Measurements from ENCODE around the gene H2AZ2. TPM values are rescaled to one million over a fixed set of nuclear protein-coding genes. Genes with fewer than 3 reads are reported as not detected.

H2AZ2 gene
- total RNA-seq, 1 donor, result 93.7 TPM

GRCh38 chr7:44797329-44798258 is 50.3 kb downstream of the H2AZ2 start:
- H3K4me3 ChIP-seq (ENCODE audit: insufficient read depth, low read length), result peak overlapping the region; percentile 99
- H3K9me3 ChIP-seq (ENCODE audit: low read depth, low read length), result no peaks in the 10 kb centered on the region
- H2AFZ ChIP-seq (ENCODE audit: low read length), result peak overlapping the region; percentile 78
- peaks cover 20% of the 10 kb centered on the region for H3K4me1 ChIP-seq (ENCODE audit: insufficient read depth, low read length)
- no peaks in the 10 kb centered on the region for H3K27me3 ChIP-seq (ENCODE audit: insufficient read depth, low read length)
- DNase-seq (ENCODE audit: insufficient read length, low spot score, missing footprints), result peak; percentile 86
- H4K20me1 ChIP-seq (ENCODE audit: insufficient read depth, low read length), result peaks cover 43% of the 10 kb centered on the region
- peak overlapping the region; percentile 98 for H3K27ac ChIP-seq (ENCODE audit: low read depth, low read length)
- peak overlapping the region; percentile 92 for H3K4me2 ChIP-seq (ENCODE audit: insufficient read depth, low read length)
- H3K36me3 ChIP-seq (ENCODE audit: insufficient read depth, low read length), result peaks cover 39% of the 10 kb centered on the region
- TF ChIP-seq, protein P1, sequence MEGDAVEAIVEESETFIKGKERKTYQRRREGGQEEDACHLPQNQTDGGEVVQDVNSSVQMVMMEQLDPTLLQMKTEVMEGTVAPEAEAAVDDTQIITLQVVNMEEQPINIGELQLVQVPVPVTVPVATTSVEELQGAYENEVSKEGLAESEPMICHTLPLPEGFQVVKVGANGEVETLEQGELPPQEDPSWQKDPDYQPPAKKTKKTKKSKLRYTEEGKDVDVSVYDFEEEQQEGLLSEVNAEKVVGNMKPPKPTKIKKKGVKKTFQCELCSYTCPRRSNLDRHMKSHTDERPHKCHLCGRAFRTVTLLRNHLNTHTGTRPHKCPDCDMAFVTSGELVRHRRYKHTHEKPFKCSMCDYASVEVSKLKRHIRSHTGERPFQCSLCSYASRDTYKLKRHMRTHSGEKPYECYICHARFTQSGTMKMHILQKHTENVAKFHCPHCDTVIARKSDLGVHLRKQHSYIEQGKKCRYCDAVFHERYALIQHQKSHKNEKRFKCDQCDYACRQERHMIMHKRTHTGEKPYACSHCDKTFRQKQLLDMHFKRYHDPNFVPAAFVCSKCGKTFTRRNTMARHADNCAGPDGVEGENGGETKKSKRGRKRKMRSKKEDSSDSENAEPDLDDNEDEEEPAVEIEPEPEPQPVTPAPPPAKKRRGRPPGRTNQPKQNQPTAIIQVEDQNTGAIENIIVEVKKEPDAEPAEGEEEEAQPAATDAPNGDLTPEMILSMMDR (IDR thresholded peaks at IDR 0.05; ENCODE audit: extremely low read depth, low read depth, low read length), result peak; percentile 40
- H3K79me2 ChIP-seq (ENCODE audit: insufficient read depth, low read length), result peaks cover 44% of the 10 kb centered on the region

DNA sequence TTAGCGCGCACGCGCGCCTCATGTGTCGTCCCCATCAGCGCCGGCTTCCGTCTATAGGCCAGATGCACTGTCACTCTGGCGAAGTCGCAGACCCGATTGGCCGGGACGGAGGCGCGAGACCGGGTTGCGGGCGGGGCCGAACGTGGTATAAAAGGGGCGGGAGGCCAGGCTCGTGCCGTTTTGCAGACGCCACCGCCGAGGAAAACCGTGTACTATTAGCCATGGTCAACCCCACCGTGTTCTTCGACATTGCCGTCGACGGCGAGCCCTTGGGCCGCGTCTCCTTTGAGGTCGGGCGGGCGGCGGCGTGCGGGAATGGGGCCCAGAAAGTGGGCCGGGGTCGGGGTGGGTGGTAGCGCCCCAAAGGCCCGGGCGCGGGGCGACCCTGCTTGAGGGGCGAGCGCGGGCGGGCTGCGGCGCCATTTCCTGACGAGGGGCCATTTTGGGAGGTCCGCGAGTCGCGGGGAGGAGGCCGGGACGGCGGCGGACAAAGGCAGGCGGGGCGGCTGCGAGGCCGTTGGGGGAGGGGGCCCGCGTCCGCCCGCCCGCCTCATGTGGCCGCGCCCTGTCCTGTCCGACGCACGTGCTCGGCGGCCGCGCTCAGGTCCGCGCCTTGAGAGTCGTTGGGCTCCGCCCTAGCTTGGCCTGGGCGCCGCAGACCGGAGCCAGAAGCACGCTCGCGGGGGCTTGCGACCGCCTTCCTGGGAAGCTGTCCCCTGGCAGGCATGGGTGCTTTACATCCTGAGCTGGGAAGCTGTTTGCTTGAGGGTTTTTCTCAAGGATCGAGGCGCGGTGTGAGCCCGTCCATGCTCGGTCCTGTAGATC is 51.2 kb downstream of the H2AZ2 start, which contains the start of gene PPIA:
Gene PPIA (plus strand): TSS at position 178 of the 825 bp plus-strand sequence. CDS start 44 bp downstream, at position 222.
- H3K36me3 ChIP-seq (ENCODE audit: insufficient read depth, low read length), result peaks cover 30% of the 10 kb centered on the region

DNA sequence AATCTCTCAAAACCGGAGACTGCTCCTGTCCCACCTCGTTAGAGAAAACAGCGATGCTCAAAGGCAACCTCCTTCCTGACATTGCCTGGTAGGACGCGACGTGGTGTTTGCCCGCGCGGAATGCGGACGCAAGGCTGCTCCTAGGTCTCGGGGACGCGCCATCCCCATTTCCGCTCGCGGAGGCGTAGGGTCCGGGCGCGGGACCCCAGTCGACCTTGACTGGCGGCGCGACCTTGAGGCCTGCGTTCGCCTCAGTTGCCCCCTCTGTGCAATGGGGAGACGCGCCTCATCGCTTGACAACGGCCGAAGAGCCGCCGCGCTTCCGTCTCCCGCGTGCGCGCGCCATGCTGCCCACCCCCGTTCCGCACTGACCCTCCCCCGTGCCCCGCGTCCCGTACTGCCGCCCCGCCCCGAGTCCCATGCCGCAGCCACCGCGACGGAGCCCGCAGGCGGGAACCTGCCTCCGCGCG is 51.8 kb downstream of the H2AZ2 start:
- Histone ChIP-seq H3K36me3 (ENCODE audit: insufficient read depth, low read length) (peaks cover 25% of the 10 kb centered on the region), H3K4me1 (ENCODE audit: insufficient read depth, low read length) (peaks cover 24% of the 10 kb centered on the region), H4K20me1 (ENCODE audit: insufficient read depth, low read length) (peaks cover 37% of the 10 kb centered on the region), H2AFZ (ENCODE audit: low read length) (peak overlapping the region; percentile 93), H3K9me3 (ENCODE audit: low read depth, low read length) (no peaks in the 10 kb centered on the region), H3K27ac (ENCODE audit: low read depth, low read length) (peak overlapping the region; percentile 52), H3K27me3 (ENCODE audit: insufficient read depth, low read length) (no peaks in the 10 kb centered on the region), H3K4me2 (ENCODE audit: insufficient read depth, low read length) (peak overlapping the region; percentile 95), H3K79me2 (ENCODE audit: insufficient read depth, low read length) (peaks cover 44% of the 10 kb centered on the region), H3K4me3 (ENCODE audit: insufficient read depth, low read length) (peak overlapping the region; percentile 99)
- TF ChIP-seq, protein P1 (IDR thresholded peaks at IDR 0.05; ENCODE audit: extremely low read depth, low read depth, low read length), result no peak
- DNase-seq (ENCODE audit: insufficient read length, low spot score, missing footprints), result peak; percentile 88

More for the DNA sequence above, 51.2 kb downstream of the H2AZ2 start, which contains the start of gene PPIA:
- Histone ChIP-seq H3K27me3 (ENCODE audit: insufficient read depth, low read length) (no peaks in the 10 kb centered on the region), H3K4me2 (ENCODE audit: insufficient read depth, low read length) (peak within 1 kb of the TSS; percentile 95), H2AFZ (ENCODE audit: low read length) (peak within 1 kb of the TSS; percentile 93), H4K20me1 (ENCODE audit: insufficient read depth, low read length) (peaks cover 37% of the 10 kb centered on the region), H3K4me3 (ENCODE audit: insufficient read depth, low read length) (peak within 1 kb of the TSS; percentile 99), H3K79me2 (ENCODE audit: insufficient read depth, low read length) (peaks cover 44% of the 10 kb centered on the region), H3K27ac (ENCODE audit: low read depth, low read length) (peak within 1 kb of the TSS; percentile 98), H3K4me1 (ENCODE audit: insufficient read depth, low read length) (peaks cover 21% of the 10 kb centered on the region), H3K9me3 (ENCODE audit: low read depth, low read length) (no peaks in the 10 kb centered on the region)
- TF ChIP-seq, protein P1 (IDR thresholded peaks at IDR 0.05; ENCODE audit: extremely low read depth, low read depth, low read length), result no peak
- DNase-seq (ENCODE audit: insufficient read length, low spot score, missing footprints), result peak; percentile 100
